Choroid plexus epithelial cell (primary cell): Measurements from ENCODE around the gene MARCHF6.

Experiments
- DNase-seq: peaks from one replicate; pipeline ENCODE4 v3.0.0-alpha.2; 2010; ENCODE audit warnings: low read depth
- H3K4me3 ChIP-seq: 2 replicates; pipeline ENCODE4 v1.5.1; 2011; ENCODE audit warnings: low read depth, mild to moderate bottlenecking, control low read depth, low read length, moderate library complexity
- TF ChIP-seq, protein P1 (sequence below): conservative IDR thresholded peaks from 2 replicates; pipeline ENCODE4 v1.5.1; 2011; ENCODE audit warnings: low read depth, mild to moderate bottlenecking, control low read depth, inconsistent platforms, low read length, moderate library complexity

Gene MARCHF6

DNA sequence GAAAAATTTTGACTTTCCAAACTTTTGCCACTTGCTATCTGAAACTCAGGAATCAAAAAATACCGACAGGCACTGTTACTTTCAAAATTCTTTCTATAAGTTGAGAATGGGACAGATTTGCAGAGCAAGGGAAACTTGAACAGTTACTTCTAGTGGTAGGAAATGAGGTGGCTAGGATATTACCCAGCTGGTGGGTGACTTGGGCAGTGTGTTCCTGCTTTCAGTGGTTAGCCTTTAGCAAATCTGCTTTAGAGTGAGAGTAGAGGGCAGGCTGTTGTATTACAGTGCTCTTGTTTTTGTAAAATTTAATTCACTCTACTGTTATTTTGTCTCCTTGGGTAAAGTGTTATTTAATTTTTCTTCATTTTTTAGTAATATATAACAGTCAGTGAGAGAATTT, 48.0 kb downstream of the MARCHF6 start:
- no peak overlapping the region for H3K4me3 ChIP-seq
- DNase-seq, result no peak
- TF ChIP-seq, protein P1, sequence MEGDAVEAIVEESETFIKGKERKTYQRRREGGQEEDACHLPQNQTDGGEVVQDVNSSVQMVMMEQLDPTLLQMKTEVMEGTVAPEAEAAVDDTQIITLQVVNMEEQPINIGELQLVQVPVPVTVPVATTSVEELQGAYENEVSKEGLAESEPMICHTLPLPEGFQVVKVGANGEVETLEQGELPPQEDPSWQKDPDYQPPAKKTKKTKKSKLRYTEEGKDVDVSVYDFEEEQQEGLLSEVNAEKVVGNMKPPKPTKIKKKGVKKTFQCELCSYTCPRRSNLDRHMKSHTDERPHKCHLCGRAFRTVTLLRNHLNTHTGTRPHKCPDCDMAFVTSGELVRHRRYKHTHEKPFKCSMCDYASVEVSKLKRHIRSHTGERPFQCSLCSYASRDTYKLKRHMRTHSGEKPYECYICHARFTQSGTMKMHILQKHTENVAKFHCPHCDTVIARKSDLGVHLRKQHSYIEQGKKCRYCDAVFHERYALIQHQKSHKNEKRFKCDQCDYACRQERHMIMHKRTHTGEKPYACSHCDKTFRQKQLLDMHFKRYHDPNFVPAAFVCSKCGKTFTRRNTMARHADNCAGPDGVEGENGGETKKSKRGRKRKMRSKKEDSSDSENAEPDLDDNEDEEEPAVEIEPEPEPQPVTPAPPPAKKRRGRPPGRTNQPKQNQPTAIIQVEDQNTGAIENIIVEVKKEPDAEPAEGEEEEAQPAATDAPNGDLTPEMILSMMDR, result no peak
